ENCODE results near the gene TADA2B. TPM values are rescaled to one million over a fixed set of nuclear protein-coding genes. Genes with fewer than 3 reads are reported as not detected.

The TADA2B gene
- polyA plus RNA-seq, 3 donors: 19.9 to 21.0 (median 20.6) TPM

GRCh38 chr4:7017446-7018048, 25.6 kb upstream of the TADA2B start:
- DNase-seq (ENCODE audit: low read depth in 3 of 3, low spot score in 2 of 3): no peak

- DNase-seq (ENCODE audit: low read depth in 3 of 3, low spot score in 2 of 3): no peak
Observed at GRCh38 chr4:7018281-7018680, 24.9 kb upstream of the TADA2B start.

- DNase-seq (ENCODE audit: low read depth in 3 of 3, low spot score in 2 of 3): no peak
Observed at GRCh38 chr4:7019367-7019766, 23.8 kb upstream of the TADA2B start.

- DNase-seq (ENCODE audit: low read depth in 3 of 3, low spot score in 2 of 3): no peak
Observed at GRCh38 chr4:7020290-7020689, 22.9 kb upstream of the TADA2B start.

GRCh38 chr4:7020856-7021255, 22.3 kb upstream of the TADA2B start:
- no peak for DNase-seq (ENCODE audit: low read depth in 3 of 3, low spot score in 2 of 3)

- no peak for DNase-seq (ENCODE audit: low read depth in 3 of 3, low spot score in 2 of 3)
Observed at GRCh38 chr4:7021355-7021754, 21.8 kb upstream of the TADA2B start.

GRCh38 chr4:7021930-7022664, 21.1 kb upstream of the TADA2B start:
- no peak for DNase-seq (ENCODE audit: low read depth in 3 of 3, low spot score in 2 of 3)

- no peak for DNase-seq (ENCODE audit: low read depth in 3 of 3, low spot score in 2 of 3)
Observed at GRCh38 chr4:7023486-7023885, 19.7 kb upstream of the TADA2B start.

GRCh38 chr4:7023901-7024300, 19.3 kb upstream of the TADA2B start:
- DNase-seq (ENCODE audit: low read depth in 3 of 3, low spot score in 2 of 3): no peak

GRCh38 chr4:7024336-7024890, 18.8 kb upstream of the TADA2B start:
- no peak for DNase-seq (ENCODE audit: low read depth in 3 of 3, low spot score in 2 of 3)

GRCh38 chr4:7025040-7025602, 18.1 kb upstream of the TADA2B start:
- no peak for DNase-seq (ENCODE audit: low read depth in 3 of 3, low spot score in 2 of 3)

GRCh38 chr4:7026107-7026506, 17.1 kb upstream of the TADA2B start:
- no peak for DNase-seq (ENCODE audit: low read depth in 3 of 3, low spot score in 2 of 3)

GRCh38 chr4:7027284-7027683, 15.9 kb upstream of the TADA2B start:
- no peak for DNase-seq (ENCODE audit: low read depth in 3 of 3, low spot score in 2 of 3)

- no peak for DNase-seq (ENCODE audit: low read depth in 3 of 3, low spot score in 2 of 3)
Observed at GRCh38 chr4:7027913-7028312, 15.3 kb upstream of the TADA2B start.

- DNase-seq (ENCODE audit: low read depth in 3 of 3, low spot score in 2 of 3): no peak
Observed at GRCh38 chr4:7029212-7029611, 14.0 kb upstream of the TADA2B start.

GRCh38 chr4:7029921-7030320, 13.3 kb upstream of the TADA2B start:
- DNase-seq (ENCODE audit: low read depth in 3 of 3, low spot score in 2 of 3): no peak

- no peak for DNase-seq (ENCODE audit: low read depth in 3 of 3, low spot score in 2 of 3)
Observed at GRCh38 chr4:7030856-7031255, 12.3 kb upstream of the TADA2B start.

GRCh38 chr4:7031558-7032449, 11.4 kb upstream of the TADA2B start:
- no peak for DNase-seq (ENCODE audit: low read depth in 3 of 3, low spot score in 2 of 3)

- DNase-seq (ENCODE audit: low read depth in 3 of 3, low spot score in 2 of 3): no peak
Observed at GRCh38 chr4:7032596-7032995, 10.6 kb upstream of the TADA2B start.

- DNase-seq (ENCODE audit: low read depth in 3 of 3, low spot score in 2 of 3): no peak
Observed at GRCh38 chr4:7034262-7035081, 8.7 kb upstream of the TADA2B start.
